GM18861 (cell line): ENCODE measurements around the gene SDK2.

Experiments used
- ATAC-seq: cut with Tn5 transposase; IDR thresholded peaks from one replicate; pipeline ENCODE4 v1.9.1; 2021; ENCODE audit not compliant: unreplicated experiment

The SDK2 gene

DNA sequence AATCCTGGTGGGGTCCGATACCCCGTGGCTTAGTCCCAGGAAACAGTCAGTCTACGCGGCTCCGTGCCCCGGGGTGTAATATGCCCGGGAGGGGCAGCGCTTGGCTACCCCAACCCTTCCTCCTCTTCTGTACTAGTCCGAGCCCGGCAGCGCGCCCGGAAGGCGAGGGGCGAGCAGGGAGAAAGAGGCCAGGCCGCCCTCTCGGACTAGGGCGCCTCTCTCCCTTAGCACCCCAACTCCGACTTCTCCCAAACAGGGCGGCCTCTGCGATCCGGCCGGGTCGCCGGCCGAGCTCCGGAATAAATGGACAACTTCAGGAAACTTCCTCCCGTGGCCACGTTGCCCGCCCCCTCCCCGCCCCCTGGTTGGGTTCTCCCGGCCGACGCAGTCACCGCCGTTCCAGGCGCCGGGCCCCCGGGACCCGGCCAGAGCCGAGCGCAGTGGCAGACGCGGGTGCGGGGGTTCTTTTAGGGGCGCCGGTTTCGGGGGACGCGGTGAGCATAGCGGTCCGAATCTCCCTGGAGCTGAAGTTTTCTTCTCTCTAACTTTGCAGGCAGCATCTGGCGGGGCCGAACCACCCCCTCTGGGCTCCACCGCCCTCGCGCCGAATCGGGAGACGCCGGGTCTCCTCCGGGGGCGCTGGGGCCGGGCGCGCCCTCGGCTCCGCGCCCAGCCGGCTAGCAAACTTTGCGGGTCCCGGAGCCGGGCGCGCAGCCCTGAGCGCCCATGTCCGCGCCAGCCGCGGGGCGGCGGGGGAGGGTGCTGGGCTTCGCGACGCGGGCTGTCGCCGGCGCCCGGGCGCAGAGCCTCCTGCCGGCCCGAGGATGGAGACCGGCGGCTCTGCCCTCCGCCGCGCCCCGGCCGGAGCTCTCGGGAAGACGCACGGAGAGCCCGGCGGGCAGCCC is at the start of gene SDK2:
TSS of gene SDK2 (minus strand) at position 301 of the 905 bp plus-strand sequence. CDS start 357 bp downstream, outside the sequence.
- ATAC-seq: no peak

DNA sequence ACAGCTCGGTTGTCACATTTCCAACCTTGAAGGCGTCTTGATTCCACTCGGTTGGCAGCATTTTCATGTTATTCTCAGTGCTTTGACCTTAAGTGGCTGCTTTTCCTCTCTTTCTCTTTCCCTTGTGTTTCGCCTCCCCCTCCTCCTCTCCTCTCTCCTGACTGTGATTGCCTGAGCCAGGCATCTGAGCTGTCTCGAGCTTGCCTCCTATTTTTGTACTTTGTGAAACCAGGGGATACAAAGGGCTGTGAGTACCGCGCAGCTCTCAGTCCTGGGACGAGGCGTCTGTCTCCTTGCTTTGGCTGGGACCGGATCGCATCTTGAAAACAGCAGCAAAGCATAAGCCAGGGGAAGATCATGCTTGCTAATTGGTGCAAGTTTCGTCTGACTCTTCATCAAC is 48.8 kb upstream of the SDK2 start:
- ATAC-seq: no peak

DNA sequence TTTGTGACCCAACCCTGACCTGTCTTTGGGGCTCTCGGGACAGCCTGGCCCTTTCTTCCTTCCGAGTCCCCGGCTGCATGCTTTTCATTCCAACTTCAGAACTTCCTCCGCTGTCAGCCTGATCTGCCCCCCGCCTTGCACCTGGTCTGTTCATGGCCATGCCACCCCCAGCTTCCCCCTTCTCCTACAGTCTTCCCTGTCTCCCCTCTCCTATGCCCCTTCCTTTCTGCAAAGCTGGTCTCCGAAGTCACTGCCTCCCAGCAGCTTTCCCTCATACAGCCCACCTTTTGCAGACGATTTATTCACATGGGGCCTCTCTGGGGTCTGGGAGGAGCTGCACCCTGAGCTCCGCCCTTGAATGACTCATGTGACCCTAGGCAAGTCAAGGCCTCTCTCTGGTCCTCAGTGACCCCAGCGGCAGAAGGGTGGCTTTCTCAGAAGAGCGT is 47.1 kb upstream of the SDK2 start:
- ATAC-seq: no peak

DNA sequence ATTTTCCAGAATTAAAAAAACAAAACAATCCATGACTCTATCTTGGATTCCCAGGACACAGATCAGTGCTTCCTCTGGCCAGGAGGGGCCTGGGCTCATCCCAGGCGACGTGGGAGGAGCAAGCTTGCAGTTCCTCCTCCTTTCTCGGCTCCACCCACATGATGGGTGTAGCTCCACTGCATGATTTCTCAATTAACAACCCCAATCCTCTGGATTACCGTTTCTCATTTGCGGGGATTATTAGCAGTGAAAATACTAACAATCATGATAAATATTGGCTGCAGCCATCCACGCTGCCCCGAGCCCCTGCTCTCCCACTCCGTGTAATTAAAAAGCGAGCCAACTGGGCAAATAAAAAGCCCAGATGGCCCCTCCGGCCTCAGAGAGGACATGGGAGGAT is 46.4 kb upstream of the SDK2 start:
- ATAC-seq: no peak

DNA sequence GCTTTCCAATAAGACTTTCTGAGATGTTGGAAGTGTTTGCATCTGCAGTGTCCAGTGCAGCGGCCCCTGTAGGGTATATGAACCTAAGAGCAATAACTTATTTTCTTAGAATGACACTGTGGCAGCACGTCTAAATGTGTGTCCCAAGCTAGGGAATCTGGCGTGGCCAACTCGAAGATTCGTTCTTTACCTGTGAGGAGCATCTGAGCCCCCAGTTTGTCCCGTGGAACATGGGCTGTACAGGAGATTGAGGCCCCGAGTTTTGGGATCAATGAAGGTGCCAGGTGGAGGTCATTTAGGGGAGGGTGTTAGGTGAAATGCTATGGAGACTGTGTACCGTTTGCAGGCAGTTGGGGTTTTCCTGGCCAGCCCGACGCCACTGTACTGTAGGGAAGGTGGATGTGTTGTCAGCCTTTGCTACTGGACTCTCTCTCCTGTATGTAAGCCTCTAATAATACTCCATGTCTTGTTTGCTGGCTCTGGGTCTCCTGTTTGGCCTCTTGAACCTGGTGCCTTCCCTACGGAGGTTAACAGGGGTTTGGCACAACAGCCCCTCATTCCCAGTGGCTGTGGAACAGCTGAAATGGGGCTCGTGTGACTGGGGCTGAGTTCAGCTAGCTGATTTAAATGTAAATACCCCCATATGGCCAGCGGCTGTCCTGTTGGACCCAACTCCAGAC is 45.5 kb upstream of the SDK2 start:
- ATAC-seq: no peak

- ATAC-seq: no peak
Observed at GRCh38 chr17:73686961-73687360, 42.7 kb upstream of the SDK2 start.

DNA sequence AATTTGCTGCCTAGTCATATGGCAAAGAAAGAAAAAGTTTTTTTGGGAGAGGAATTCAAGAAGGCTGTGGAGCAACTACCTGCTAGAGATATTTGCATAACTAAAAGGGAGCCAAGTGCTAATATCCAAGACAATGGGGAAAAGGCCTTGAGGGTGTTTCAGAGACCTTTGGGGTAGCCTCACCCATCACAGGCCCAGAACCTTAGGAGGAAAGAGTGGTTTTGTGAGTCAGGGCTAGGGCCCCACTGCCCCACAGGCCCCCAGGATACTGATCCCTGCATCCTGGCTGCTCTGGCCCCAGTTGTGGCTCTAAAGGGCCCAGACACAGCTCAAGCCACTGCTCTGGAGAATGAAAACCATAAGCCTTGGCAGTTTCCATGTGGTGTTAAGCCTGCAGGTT is 41.9 kb upstream of the SDK2 start:
- ATAC-seq: no peak

GRCh38 chr17:73684183-73684582 is 39.9 kb upstream of the SDK2 start:
- ATAC-seq: no peak

DNA sequence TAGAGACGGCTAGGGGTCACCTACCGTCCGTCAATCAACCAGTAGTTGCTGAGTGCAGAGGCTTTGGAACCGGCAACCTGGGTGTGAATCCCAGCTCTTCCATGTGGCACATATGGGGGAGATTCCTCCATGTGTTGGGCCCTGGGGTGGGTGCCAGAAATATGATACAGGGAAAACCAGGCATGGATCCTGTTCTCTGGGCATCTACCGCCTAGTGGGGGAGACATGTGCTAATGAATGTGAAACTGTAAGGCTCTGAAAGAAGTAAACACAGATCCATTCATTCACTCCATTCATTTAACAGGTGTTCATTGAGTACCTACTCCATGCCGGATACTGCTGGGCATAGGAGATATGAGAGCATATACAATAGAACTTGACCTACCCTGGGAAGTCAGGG is 39.5 kb upstream of the SDK2 start:
- no peak for ATAC-seq

DNA sequence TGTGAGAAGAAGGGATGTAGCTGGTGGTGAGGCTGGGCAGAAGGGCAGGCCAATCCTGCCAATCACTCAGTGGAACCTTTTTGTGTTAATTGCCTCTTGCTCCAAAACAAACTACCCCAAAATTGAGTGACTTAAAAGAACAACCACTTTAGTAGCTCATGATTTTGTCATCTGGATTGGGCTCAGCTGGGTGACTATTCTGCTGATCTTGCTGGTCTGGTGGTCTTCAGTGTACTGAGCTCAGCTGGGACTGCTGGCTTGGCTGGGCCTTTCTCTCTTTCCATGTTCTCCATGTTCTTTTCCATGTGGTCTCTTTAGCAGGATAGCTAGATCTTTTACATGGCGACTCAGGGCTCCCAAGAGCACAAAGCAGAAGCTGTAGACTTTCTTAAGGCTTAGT is 37.7 kb upstream of the SDK2 start:
- ATAC-seq: no peak

GRCh38 chr17:73679476-73679875 is 35.2 kb upstream of the SDK2 start:
- ATAC-seq: no peak

- no peak for ATAC-seq
Observed at GRCh38 chr17:73678999-73679398, 34.8 kb upstream of the SDK2 start.

DNA sequence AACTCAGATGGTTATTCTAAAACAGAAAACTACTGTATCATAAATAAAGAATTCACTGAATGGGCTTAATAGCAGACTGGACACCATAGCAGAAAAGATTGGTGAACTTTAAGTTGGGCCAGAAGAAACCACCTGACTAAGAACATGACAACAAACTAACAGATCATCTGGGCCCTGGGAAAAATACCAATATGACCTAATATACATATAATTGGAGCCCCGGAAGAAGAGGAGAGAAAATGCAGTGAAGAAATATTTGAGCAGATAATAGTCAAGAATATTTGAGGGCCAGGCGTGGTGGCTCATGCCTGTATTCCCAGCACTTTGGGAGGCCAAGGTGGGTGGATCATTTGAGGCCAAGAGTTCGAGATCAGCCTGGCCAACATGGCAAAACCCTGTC is 25.5 kb upstream of the SDK2 start:
- no peak for ATAC-seq

DNA sequence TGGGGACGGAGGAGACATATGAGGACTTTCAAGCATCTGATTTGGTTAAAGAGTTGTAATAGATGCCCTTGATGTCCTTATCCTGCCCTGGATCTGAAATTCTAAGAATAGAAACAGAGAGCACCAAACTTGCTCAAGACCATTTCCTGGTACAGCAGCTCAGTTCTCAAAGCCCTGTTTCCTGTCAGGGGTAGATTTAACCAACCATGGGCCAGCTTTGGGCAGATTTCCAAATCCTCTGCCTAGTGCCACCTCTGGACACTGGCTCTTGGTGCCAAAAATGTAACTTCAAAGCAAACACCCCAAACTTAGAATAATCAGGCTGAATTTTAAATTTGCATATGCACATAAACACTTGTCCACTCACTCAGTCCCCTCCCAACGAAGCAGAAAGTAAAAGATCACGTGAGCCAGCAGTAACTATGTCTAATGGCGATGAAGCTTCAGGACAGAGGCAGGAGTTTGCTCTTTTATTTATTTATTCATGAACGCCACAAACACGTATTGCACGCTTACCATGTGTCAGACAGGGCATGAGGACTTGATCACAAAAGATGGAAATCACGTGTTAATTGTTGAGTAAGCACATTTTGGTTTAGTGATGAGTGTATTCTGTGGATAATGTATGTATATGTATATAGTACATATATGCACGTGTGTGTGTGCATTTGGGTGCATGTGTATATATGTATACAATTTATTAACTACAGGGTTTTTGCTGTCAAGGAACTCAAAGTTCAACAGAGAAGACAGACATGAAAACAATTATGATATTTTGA is 23.1 kb upstream of the SDK2 start:
- ATAC-seq: no peak

DNA sequence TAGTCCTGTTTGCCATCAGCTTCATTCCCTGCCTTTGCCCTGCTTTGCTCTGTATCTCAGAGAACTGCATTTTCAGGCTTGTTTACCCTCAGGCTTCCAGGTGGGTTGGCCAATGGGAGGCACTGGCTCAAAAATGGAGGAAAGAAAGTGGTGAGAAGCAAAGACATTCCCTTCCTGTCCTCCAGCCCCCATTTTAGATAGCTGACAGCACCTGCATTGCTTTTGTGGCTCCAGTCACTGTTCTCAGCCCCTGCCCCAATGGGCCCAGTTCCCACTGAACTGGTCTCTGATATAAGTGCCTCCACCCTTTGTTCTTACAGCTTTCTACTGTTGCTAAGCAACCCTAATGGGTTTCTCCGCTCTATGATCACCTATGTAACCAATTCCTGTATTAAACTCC is 19.4 kb upstream of the SDK2 start:
- ATAC-seq: no peak

GRCh38 chr17:73660366-73660765 is 16.1 kb upstream of the SDK2 start:
- no peak for ATAC-seq

DNA sequence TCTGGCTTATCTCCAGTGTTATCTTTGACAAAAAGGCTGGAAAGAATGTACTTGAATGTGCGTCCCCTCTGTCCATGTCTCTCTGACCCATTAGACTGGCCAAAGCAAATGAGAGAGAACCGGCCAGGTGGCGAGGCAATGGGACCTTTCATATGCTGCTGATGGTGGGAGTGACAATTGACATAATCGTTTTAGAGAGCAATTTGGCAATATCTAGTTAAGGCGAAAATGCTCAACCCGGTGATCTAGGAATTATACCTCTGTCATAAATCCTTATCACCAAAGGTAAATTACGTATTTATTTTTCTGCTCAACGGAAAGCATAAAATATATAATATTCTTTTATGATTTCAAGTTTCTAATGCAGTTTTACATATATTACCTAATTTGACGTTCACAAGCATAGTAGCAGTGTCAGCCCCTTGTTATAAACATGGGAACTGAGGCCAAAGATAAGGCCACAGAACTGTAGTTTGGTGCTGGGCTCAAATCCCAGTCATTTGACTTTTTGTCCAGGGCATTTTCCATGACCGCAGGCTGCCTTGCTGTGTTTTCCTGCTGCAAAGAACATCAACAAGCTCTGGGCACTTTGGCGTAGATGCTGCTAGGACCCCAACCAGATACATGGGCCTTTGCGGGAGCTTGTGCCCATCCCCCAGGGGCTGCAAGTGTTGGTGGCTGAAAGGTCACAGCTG is 14.7 kb upstream of the SDK2 start:
- no peak for ATAC-seq

- no peak for ATAC-seq
Observed at GRCh38 chr17:73657473-73658116, 13.3 kb upstream of the SDK2 start.

DNA sequence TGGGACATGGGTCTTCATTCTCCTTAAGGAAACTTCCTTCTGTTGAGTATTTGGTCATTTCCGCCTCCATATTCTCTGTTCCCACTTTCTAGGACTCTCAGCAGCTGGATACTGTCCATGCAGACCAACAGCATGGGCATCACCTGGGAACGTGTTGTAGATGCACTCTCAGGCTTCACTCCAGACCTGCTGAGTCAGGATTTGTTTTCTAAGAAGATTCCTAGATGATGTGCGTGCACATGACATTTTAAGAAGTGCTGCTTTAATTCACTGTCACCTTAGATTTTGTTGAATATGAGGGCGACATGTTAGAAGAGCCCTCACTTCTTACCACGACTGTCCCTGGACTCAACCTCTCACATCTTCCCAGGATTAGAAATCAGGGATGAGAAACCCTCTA is 10.0 kb upstream of the SDK2 start:
- no peak for ATAC-seq

- ATAC-seq: no peak
Observed at GRCh38 chr17:73653810-73654209, 9.6 kb upstream of the SDK2 start.
